ENCODE data around the gene DDX55. TPM values are rescaled to one million over a fixed set of nuclear protein-coding genes. Genes with fewer than 3 reads are reported as not detected.

DDX55 gene
- total and polyA plus RNA-seq, 2 experiments from 2014 or later, result 39.8 to 53.3 TPM

DNA sequence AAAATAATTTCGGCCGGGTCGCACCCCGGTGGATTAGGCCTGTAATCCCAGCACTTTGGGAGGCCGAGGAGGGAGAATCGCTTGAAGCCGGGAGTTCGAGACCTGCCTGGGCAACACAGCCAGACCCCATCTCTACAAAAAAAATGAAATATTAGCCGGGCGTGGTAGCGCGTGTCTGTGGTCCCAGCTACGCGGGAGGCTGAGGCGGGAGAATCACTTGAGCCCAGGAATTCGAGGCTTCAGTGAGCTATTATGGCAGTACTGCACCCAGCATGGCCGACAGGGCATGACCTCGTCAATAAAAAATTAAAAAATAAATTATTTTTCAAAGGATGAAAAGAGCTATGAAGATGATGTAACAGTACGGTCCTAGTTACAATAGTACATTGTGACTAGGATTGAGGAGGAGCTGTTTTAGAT, 32.3 kb downstream of the DDX55 start (continued):
- TF ChIP-seq REST (IDR thresholded peaks at IDR 0.05; ENCODE audit: unreplicated experiment) (no peak), POLR2AphosphoS5 (IDR thresholded peaks at IDR 0.05; ENCODE audit: low read depth) (no peak), STAT1 (IDR thresholded peaks at IDR 0.05; ENCODE audit: unreplicated experiment) (no peak), ETS1 (IDR thresholded peaks at IDR 0.05) (no peak)

DNA sequence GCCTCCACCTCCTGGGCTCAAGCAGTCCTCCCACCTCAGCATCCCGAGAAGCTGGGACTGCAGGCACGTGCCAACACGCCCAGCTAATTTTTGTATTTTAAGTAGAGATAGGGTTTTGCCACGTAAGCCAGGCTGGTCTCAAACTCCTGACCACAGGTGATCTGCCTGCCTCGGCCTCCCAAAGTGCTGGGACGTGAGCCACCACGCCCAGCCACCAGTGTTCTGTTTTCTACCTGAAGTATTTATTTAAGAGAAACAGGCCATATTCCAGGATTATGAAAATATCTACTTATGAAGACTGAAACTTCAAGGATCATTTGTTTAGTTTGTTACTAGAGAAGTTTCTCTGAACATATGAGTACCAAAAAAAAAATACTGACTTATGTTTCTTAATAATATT, 42.0 kb downstream of the DDX55 start:
- Mint-ChIP-seq H3K27ac (no peak overlapping the region), H3K27me3 (ENCODE audit: insufficient read depth, low read depth, poor library complexity) (no peaks in the 10 kb centered on the region), H3K4me3 (no peak overlapping the region), H3K36me3 (ENCODE audit: low read depth) (peaks cover 43% of the 10 kb centered on the region), H3K9me3 (no peaks in the 10 kb centered on the region), H3K4me1 (no peaks in the 10 kb centered on the region)
- H3K4me1 ChIP-seq (ENCODE audit: insufficient read depth), result no peaks in the 10 kb centered on the region
- 0 out of 2 replicates have a peak, but pooled peaks cover 5% of the 10 kb centered on the region for H4K20me1 ChIP-seq (replicated peaks; ENCODE audit: insufficient read depth)
- no peak overlapping the region for H3K4me3 ChIP-seq
- no peak overlapping the region for H3K4me2 ChIP-seq
- H3K27me3 ChIP-seq (ENCODE audit: insufficient read depth), result no peaks in the 10 kb centered on the region
- DNase-seq (ENCODE audit: low spot score), result no peak
- ATAC-seq, result no peak
- no peak overlapping the region for H2AFZ ChIP-seq
- no peaks in the 10 kb centered on the region for H3K9me2 ChIP-seq (ENCODE audit: insufficient read depth)
- H3K27ac ChIP-seq (ENCODE audit: low read depth), result no peak overlapping the region
- peaks cover 17% of the 10 kb centered on the region for H3K36me3 ChIP-seq (ENCODE audit: insufficient read depth)
- no peaks in the 10 kb centered on the region; the same call in 1 of the 2 replicates for H3K79me2 ChIP-seq (replicated peaks; ENCODE audit: insufficient read depth)
- no peaks in the 10 kb centered on the region for H3F3A ChIP-seq (replicated peaks; ENCODE audit: low read depth)
- TF ChIP-seq JUNB (IDR thresholded peaks at IDR 0.05; ENCODE audit: unreplicated experiment) (no peak), CREB1 (CRISPR knock-in tag; IDR thresholded peaks at IDR 0.05; ENCODE audit: low read depth) (no peak), ZNF462 (CRISPR knock-in tag; IDR thresholded peaks at IDR 0.05) (no peak), ZNF331 (CRISPR knock-in tag; IDR thresholded peaks at IDR 0.05; ENCODE audit: low read depth) (no peak), POLR2AphosphoS5 (IDR thresholded peaks at IDR 0.05; ENCODE audit: low read depth) (no peak), CTCF (conservative IDR thresholded peaks at IDR 0.05; ENCODE audit: low read depth in 2 of 2) (no peak), ETS1 (IDR thresholded peaks at IDR 0.05) (no peak), EZH2phosphoT487 (IDR thresholded peaks at IDR 0.05; ENCODE audit: unreplicated experiment) (no peak)

All from GM23338 (cell line).